ENCODE measurements around the gene VAMP7. TPM values are rescaled to one million over a fixed set of nuclear protein-coding genes. Genes with fewer than 3 reads are reported as not detected.
A peak's percentile ranks its signal among the peaks of the same experiment; 100 is the strongest.
"Not testable (repeated sequence)": the region's sequence is repeated elsewhere in the genome, so short reads cannot be mapped to it uniquely, and the experiment has no call there.

The VAMP7 gene, protein sequence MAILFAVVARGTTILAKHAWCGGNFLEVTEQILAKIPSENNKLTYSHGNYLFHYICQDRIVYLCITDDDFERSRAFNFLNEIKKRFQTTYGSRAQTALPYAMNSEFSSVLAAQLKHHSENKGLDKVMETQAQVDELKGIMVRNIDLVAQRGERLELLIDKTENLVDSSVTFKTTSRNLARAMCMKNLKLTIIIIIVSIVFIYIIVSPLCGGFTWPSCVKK
- total RNA-seq (10 to 100 TPM; 31.3 to 53.2 (median 36.7) TPM), polyA plus RNA-seq (10 to 100 TPM; 15.2 to 24.7 (median 24.6) TPM)
- long read RNA-seq, donor 1, transcript VAMP7-202 (8 exons, 2,646 nt), result major isoform, 18 of 41 reads
- long read RNA-seq, donor 1, partial matches to known transcripts, result 19 of 41 reads
- long read RNA-seq, donor 1, other reads (novel, unspliced or antisense), result 0 of 41 reads
- long read RNA-seq, donor 2, transcript VAMP7-202 (8 exons, 2,646 nt), result major isoform, 6 of 7 reads
- long read RNA-seq, donor 2, partial matches to known transcripts, result 0 of 7 reads
- long read RNA-seq, donor 2, other reads (novel, unspliced or antisense), result 0 of 7 reads

DNA sequence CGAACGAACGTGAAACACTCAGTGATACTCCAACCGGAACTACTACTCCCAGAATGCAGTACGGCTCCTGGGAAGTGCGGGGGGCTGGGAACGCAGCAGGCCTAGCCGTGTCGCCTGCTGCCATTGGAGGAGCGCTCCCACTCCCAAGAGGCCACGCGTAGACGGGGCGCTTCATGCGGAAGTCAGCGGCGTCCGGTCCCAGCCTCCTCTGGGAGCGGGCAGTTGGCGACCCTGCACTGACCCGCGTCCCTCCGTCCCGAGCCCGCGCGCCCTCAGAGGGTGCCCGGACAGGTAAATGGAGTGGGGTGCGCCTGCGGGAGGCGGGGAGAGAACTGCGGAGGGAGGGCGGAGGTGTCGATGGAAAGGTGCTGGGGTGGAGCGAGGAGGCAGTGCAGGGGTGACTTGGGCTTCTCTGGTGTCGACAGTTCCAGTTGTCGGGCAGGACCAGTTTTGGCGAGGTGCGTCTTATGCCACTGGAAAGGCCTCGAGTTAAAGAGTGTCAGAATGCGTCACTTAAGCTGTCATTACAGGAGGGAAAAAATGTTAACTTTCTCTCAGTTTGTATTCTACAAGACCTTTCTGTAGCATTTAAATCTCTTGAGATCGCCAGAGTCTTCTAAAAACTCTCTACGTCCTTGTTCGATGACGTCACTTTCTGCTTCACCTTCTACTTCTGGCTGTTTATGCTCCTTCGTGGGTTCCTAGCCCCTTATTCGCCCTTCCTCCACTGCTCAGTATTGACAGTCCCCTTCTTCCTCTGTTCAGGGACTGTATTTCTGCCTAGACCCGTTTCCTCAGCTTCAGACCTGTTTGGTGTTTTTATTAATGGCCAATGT lies at the start of gene VAMP7:
Gene VAMP7, plus strand, starts transcription at position 188 of the 836 bp plus-strand sequence. CDS start 8,122 bp downstream, outside the sequence.
- intact Hi-C loops (cut with DNase I; ENCODE audit: low total_unique reads), result no loop called here
- Histone ChIP-seq H3K4me1 (peaks cover 0 to 37% (median 10%) of the 10 kb centered on the region in 6 donors), H3K9me3 (peaks cover 0 to 5% (median 0%) of the 10 kb centered on the region in 8 donors), H3K4me3 (peak within 1 kb of the TSS; percentile 46 to 85 (median 61)), H3K27me3 (replicated peaks in 1 of 7) (no peaks in the 10 kb centered on the region), H3K27ac (peak within 1 kb of the TSS; percentile 59 to 92 (median 83)), H3K36me3 (peaks cover 0 to 8% (median 0%) of the 10 kb centered on the region in 6 donors)
- TF ChIP-seq POLR2A (IDR thresholded peaks at IDR 0.05) (peak in 1 of 3 donors; percentile 70), POLR2AphosphoS5 (IDR thresholded peaks at IDR 0.05) (peak; percentile 96 to 97 (median 96))
- TF ChIP-seq, protein P1, sequence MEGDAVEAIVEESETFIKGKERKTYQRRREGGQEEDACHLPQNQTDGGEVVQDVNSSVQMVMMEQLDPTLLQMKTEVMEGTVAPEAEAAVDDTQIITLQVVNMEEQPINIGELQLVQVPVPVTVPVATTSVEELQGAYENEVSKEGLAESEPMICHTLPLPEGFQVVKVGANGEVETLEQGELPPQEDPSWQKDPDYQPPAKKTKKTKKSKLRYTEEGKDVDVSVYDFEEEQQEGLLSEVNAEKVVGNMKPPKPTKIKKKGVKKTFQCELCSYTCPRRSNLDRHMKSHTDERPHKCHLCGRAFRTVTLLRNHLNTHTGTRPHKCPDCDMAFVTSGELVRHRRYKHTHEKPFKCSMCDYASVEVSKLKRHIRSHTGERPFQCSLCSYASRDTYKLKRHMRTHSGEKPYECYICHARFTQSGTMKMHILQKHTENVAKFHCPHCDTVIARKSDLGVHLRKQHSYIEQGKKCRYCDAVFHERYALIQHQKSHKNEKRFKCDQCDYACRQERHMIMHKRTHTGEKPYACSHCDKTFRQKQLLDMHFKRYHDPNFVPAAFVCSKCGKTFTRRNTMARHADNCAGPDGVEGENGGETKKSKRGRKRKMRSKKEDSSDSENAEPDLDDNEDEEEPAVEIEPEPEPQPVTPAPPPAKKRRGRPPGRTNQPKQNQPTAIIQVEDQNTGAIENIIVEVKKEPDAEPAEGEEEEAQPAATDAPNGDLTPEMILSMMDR (IDR thresholded peaks at IDR 0.05 in 8 of 11, conservative IDR thresholded peaks at IDR 0.05 in 3 of 11), result peak in 1 of 11 experiments; percentile 18
- peak; percentile 95 for DNase-seq
- 28 to 36% (median 30%) methylated on average over 41 to 48 of the region's 48 CpGs for WGBS, 5 donors

DNA sequence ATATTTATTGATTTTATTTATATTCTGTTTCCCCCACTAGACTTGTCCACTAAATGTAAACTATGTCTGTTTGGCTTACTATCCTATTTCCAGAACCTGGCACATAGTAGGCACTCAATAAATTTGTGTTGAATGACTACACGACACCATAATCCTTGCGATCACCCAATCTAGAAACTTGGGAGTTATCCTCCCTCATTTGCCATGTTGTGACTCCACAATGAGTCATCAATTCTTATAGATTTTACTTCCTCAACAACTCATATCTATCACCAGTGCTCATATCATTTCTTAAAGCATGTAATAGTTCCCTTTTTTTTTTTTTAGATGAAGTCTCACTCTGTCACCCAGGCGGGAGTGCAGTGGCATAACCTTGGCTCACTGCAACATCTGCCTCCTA lies 39.9 kb upstream of the VAMP7 start:
- TF ChIP-seq POLR2AphosphoS5 (IDR thresholded peaks at IDR 0.05) (no peak), POLR2A (IDR thresholded peaks at IDR 0.05) (no peak)
- TF ChIP-seq, protein P1 (IDR thresholded peaks at IDR 0.05 in 8 of 11, conservative IDR thresholded peaks at IDR 0.05 in 3 of 11), result no peak
- Histone ChIP-seq H3K27me3 (replicated peaks in 1 of 7) (no peaks in the 10 kb centered on the region), H3K36me3 (no peaks in the 10 kb centered on the region), H3K4me1 (no peaks in the 10 kb centered on the region), H3K27ac (no peak overlapping the region), H3K4me3 (no peak overlapping the region), H3K9me3 (peaks cover 0 to 24% (median 9%) of the 10 kb centered on the region in 8 donors)
- intact Hi-C loops (cut with DNase I; ENCODE audit: low total_unique reads), result no loop called here
- DNase-seq, result no peak
- 44 to 69% (median 52%) methylated on average over 3 of the region's 3 CpGs for WGBS, 5 donors

DNA sequence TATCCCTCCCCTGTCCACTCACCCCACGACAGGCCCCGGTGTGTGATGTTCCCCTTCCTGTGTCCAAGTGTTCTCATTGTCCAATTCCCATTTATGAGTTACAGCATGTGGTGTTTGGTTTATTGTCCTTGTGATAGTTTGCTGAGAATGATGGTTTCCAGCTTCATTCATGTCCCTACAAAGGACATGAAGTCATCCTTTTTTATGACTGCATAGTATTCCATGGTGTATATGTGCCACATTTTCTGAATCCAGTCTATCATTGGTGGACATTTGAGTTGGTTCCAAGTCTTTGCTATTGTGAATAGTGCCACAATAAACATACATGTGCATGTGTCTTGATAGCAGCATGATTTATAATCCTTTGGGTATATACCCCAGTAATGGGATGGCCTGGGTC lies 29.4 kb upstream of the VAMP7 start:
- H3K9me3 ChIP-seq; H3K36me3 ChIP-seq; H3K4me3 ChIP-seq; H3K27ac ChIP-seq; DNase-seq; H3K27me3 ChIP-seq (replicated peaks in 1 of 7); intact Hi-C loops (cut with DNase I; ENCODE audit: low total_unique reads); H3K4me1 ChIP-seq: not testable (repeated sequence)
- 88 to 92% (median 90%) methylated on average over 2 of the region's 2 CpGs for WGBS, 5 donors

DNA sequence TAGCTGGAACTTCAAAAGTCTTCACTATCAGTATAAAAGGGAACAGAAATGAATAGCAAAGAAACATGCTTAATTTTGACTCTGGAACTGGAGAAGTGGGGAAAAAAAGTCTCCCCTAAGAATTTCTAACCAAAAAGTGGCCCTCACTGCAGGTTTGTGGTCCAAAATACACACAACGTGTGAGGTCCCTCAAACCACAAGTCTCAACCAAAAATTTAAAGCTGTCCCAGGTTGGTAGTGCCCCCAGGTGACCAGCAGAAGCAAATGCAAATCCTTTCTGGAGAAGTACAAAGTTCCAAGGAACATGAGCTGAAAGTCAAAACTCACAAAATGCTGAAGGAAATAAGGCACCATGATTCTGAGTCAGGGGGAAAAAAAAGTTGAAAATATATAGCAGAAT lies 23.6 kb upstream of the VAMP7 start:
- Histone ChIP-seq H3K9me3 (no peaks in the 10 kb centered on the region), H3K36me3 (no peaks in the 10 kb centered on the region), H3K27me3 (replicated peaks in 1 of 7) (no peaks in the 10 kb centered on the region), H3K4me3 (no peak overlapping the region), H3K4me1 (no peaks in the 10 kb centered on the region), H3K27ac (no peak overlapping the region)
- no peak for DNase-seq
- intact Hi-C loops (cut with DNase I; ENCODE audit: low total_unique reads), result no loop called here
- WGBS, 5 donors, result 0 to 18% (median 7%) methylated on average over 1 of the region's 1 CpG
- TF ChIP-seq POLR2A (IDR thresholded peaks at IDR 0.05) (no peak), POLR2AphosphoS5 (IDR thresholded peaks at IDR 0.05) (no peak)
- TF ChIP-seq, protein P1 (IDR thresholded peaks at IDR 0.05 in 8 of 11, conservative IDR thresholded peaks at IDR 0.05 in 3 of 11), result no peak

All from spleen (tissue), 13 donors.